ENCODE results near the gene BCAP31.
A peak's percentile ranks its signal among the peaks of the same experiment; 100 is the strongest.

Gene BCAP31

DNA sequence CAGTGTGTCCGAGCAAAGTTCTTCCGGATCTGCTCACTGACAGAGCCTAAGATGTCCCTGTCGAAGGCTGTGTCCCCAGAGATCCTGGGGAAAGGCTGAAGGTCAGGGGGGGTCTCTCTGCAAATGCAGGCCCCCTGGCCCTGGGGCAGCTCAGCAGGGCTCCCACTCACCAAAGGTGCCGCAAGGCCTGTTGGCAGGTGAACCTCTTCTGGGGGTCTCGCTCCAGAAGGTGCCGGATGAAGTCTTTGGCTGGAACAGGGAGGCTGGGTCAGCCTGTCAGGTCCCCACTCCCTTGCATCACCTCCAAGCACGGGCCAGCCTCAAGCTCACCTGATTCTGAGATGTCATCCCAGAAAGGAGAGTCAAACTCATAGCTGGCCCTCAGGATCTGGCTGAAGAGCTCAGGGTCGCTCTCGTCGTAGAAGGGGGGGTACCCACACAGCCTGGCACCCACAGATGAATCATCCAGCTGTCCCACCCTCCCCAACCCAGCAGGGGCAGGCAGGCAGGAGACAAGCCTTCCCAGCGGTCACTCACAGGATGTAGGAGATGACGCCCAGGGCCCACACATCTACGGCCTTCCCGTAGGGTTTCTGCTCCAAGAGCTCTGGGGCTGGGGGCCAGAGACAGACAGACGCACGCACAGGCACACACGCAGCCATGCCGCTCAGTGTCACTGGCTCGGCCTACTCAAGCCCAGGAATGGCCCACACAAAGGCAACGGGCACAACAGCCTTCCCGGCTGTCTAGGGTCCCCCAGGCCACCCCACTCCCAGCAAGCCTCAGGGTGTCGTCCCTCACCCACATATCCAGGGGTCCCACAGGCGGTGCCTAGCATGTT lies 53.2 kb downstream of the BCAP31 start:
- H3K36me3 Mint-ChIP-seq (ENCODE audit: low read depth): no peaks in the 10 kb centered on the region
- no peak overlapping the region for H3K4me3 Mint-ChIP-seq
- peaks cover 47% of the 10 kb centered on the region for H3K27me3 Mint-ChIP-seq (ENCODE audit: low read depth)
- H3K4me1 Mint-ChIP-seq: peaks cover 13% of the 10 kb centered on the region
- H3K9me3 Mint-ChIP-seq: peaks cover 29% of the 10 kb centered on the region
- TF ChIP-seq, protein P1, sequence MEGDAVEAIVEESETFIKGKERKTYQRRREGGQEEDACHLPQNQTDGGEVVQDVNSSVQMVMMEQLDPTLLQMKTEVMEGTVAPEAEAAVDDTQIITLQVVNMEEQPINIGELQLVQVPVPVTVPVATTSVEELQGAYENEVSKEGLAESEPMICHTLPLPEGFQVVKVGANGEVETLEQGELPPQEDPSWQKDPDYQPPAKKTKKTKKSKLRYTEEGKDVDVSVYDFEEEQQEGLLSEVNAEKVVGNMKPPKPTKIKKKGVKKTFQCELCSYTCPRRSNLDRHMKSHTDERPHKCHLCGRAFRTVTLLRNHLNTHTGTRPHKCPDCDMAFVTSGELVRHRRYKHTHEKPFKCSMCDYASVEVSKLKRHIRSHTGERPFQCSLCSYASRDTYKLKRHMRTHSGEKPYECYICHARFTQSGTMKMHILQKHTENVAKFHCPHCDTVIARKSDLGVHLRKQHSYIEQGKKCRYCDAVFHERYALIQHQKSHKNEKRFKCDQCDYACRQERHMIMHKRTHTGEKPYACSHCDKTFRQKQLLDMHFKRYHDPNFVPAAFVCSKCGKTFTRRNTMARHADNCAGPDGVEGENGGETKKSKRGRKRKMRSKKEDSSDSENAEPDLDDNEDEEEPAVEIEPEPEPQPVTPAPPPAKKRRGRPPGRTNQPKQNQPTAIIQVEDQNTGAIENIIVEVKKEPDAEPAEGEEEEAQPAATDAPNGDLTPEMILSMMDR (IDR thresholded peaks at IDR 0.05; ENCODE audit: unreplicated experiment in 3 of 3): no peak
- no peak overlapping the region for H3K27ac Mint-ChIP-seq

DNA sequence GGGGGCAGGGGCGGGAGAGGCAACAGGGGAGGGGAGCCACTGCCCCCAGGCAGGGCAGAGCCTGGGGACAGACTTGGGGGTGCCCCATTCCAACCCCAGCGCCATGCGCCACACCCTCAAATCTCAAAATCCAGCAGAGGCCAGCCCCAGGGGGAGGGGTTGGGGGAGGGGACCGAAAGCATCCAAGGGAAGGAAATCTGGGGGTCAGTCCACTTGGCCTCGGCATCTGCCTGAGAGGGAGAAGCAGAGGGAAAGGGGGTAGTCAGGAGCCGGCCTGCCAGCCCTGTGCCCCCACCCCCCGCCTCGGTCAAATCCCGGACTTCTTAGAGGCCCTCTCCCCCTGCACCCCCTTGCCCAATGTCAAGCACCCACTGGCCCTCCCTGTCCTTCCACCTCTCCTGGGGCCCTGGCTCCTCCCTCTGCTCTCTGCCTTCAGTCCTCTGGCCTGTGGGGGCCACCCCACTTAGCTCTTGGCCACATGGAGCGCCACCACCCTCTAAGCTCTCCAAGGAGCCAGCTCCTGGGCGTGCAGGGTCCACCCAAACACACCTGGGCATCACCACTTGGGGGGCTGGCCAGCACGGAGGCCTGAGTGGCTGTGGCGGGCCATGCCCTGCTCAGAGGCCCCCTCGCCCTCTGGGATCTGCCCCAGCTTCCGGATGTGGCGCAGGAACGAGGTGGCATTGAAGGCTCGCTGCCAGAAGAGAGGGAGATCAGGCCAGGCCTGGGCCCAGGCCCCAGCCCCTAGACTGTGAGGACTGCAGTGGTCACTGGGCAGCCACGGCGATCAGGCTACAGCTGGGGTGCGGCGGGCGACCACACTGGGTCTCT lies 54.1 kb downstream of the BCAP31 start:
- TF ChIP-seq, protein P1 (IDR thresholded peaks at IDR 0.05; ENCODE audit: unreplicated experiment in 3 of 3): no peak
- peaks cover 35% of the 10 kb centered on the region for H3K9me3 Mint-ChIP-seq
- peaks cover 13% of the 10 kb centered on the region for H3K4me1 Mint-ChIP-seq
- H3K36me3 Mint-ChIP-seq (ENCODE audit: low read depth): no peaks in the 10 kb centered on the region
- no peak overlapping the region for H3K27ac Mint-ChIP-seq
- H3K4me3 Mint-ChIP-seq: no peak overlapping the region
- H3K27me3 Mint-ChIP-seq (ENCODE audit: low read depth): peaks cover 54% of the 10 kb centered on the region

DNA sequence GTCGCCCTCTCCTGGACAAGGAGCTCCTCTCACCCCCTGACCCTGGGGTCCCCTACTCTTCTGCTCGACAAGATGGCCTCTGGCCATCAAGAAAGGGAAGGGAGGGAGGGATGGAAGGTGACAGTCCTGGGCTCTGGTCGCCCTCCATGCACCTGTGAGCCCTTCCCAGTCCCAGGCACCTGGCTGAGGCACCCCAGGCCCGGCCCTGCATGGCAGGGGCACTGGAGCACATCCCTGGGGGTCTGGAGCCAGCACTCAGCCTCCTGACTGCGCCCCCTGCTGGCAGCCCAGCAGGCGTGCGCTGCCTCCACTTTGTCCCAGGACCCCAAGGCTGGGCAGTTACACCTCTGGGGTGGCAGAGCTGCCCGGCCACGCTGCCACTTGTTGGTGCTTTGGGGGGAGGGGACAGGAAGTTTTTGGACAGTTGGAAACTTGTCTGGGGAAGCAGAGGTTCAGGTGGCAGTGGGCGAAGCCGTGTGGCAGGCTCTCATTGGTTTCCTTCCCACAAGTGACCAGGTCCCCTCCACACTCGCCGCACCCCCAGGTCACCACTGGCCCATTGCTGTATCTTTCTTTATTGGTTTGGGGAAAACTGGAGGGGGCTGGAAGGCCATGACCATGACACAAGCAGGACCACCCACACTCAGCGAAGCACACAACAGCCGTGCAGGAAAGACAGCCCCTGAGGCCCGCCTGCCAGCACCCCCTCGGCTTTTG lies 54.9 kb downstream of the BCAP31 start:
- peaks cover 53% of the 10 kb centered on the region for H3K27me3 Mint-ChIP-seq (ENCODE audit: low read depth)
- TF ChIP-seq, protein P1 (IDR thresholded peaks at IDR 0.05; ENCODE audit: unreplicated experiment in 3 of 3): peak; percentile 67 to 73 (median 70)
- H3K27ac Mint-ChIP-seq: no peak overlapping the region
- peaks cover 9% of the 10 kb centered on the region for H3K4me1 Mint-ChIP-seq
- H3K4me3 Mint-ChIP-seq: no peak overlapping the region
- no peaks in the 10 kb centered on the region for H3K36me3 Mint-ChIP-seq (ENCODE audit: low read depth)
- peaks cover 35% of the 10 kb centered on the region for H3K9me3 Mint-ChIP-seq

DNA sequence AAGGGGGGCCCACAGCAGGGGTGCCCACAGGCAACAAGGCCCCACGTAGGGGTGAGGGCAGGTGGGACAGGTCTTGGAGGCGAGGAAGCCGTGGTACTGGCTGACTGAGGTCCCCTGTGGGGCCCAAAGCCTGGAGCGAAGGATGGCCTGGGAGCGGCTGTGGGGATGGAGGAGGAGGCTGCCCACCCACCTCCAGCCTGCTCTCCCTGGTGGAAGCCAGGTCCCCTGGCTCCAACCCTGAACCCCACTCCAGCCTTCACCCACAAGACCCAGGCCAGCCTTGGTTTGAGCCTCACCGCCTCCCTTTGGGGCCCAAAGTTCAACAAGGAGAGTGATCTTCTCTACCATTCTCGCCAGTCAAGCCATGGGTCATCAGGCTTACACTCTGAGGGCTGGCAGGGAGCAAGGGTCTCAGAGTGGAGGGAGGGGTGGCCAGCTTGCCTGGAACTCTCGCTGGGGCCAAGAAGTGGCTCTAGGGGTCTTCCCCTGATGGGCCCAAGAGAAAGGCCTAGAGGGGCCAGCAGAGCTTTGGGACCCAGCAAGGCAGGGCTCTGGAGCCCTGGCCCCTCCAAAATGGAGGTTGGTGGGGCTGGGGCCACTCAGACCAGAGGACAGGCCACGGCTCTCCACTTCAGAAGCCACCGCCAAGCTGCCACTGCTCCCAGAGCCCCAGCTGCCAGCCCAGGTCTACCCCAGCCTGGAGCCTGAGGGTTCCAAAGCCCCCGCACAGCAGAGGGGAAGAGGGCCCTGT lies 55.6 kb downstream of the BCAP31 start:
- TF ChIP-seq, protein P1 (IDR thresholded peaks at IDR 0.05; ENCODE audit: unreplicated experiment in 3 of 3): no peak
- Mint-ChIP-seq H3K4me3 (no peak overlapping the region), H3K27ac (no peak overlapping the region), H3K36me3 (ENCODE audit: low read depth) (no peaks in the 10 kb centered on the region), H3K9me3 (peaks cover 32% of the 10 kb centered on the region), H3K27me3 (ENCODE audit: low read depth) (peaks cover 50% of the 10 kb centered on the region), H3K4me1 (peaks cover 5% of the 10 kb centered on the region)

DNA sequence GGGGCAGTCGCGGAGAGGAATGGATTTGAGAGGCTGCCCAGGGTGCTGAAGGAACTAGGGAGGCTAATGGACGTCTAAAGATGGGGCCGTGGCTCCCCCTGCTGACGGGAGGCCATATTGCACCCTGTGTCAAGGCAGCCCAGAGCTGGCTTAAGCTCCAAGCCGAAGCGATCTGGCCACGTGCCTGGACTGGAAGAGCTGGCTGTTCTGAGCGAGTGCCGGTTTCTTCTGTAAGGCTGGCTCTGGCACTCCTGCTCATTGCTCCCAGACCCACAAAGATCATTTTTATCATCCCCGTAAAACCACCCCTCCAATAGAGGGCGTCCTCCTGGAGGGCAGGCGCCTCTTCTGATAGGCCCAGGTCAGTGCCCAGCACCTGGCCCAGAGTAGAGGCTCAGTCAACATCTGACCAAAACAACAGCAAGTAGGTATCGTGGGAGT lies 56.2 kb downstream of the BCAP31 start:
- Mint-ChIP-seq H3K36me3 (ENCODE audit: low read depth) (no peaks in the 10 kb centered on the region), H3K4me3 (peak overlapping the region; percentile 47 to 73 (median 60)), H3K27me3 (ENCODE audit: low read depth) (peaks cover 50% of the 10 kb centered on the region), H3K9me3 (peaks cover 32% of the 10 kb centered on the region), H3K4me1 (peaks cover 5% of the 10 kb centered on the region), H3K27ac (peak overlapping the region in 1 of 3 experiments; percentile 43)
- TF ChIP-seq, protein P1 (IDR thresholded peaks at IDR 0.05; ENCODE audit: unreplicated experiment in 3 of 3): peak; percentile 67 to 75 (median 71)

Data from nephron (organoid).